NCI-H2196 (cell line): ENCODE results near the gene KLHDC8B.

Experiments
- DNase-seq: peaks from one replicate; lab custom pipeline; 2025; ENCODE audit not compliant: unreplicated experiment; lab: John Stamatoyannopoulos, UW

The KLHDC8B gene

DNA sequence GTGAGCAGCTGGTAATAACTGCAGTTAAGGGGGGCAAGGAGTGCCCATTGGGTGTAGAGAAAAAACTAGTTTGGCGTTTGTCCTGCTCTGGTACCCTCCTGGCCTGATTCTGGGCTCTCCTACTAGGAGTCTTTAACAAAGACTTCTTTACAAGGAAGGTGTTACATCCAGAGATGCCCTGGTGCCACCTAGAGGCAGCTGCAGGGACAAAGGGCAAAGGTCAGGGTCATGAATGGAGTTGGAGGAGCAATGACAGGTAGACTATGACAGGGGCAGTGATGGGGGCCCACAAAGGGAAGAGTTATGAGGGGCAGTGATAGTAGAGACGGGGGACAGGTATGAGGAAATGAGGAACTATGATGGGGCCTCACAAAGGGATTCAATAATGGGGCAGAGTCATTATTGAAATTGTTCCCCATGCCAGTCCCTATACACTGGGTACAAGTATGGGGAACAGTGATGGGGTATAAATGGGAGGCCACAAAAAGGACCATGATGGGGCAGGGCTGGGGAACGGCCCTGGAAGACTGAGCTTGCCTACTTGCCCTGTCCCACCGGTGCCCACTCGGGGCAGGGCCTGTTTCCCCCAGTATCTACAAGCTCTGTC is 13.2 kb upstream of the KLHDC8B start:
- peak; percentile 35 for DNase-seq

DNA sequence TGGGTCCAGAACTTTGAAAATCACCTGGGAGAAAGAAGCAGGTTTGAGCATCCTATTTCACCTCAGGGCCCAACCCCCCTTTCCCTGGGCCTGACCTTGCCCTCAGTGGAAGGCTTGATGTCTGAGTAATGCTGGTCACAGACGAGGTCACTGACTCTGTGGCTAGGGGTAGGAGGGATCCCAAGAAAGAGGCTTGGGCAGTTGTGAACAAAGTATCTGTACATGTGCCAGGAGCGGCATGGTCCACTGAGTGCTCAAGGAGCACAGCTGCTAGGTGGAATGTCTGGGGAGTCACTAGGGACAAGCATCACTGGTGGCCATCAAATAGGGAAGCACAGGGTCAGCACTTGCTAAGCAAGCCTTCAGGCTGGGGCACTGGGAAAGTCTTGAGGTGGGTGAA is 12.6 kb upstream of the KLHDC8B start:
- no peak for DNase-seq

DNA sequence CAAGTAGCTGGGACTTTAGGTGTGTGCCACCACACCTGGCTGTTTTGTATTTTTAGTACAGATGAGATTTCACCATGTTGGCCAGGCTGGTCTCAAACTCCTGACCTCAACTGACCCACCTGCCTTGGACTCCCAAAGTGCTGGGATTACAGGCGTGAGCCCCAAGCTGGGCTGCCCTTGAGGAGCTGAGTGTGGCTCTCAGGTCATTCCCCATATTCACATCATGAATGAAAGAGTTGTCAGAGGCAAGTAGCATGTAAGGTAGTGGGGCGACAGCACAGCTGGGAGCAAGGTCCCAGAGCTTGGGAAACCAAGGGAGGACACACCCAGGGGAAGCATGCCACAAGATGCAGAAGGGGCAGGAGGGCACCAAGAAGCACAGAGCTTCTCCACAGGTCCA is 10.2 kb upstream of the KLHDC8B start:
- no peak for DNase-seq

DNA sequence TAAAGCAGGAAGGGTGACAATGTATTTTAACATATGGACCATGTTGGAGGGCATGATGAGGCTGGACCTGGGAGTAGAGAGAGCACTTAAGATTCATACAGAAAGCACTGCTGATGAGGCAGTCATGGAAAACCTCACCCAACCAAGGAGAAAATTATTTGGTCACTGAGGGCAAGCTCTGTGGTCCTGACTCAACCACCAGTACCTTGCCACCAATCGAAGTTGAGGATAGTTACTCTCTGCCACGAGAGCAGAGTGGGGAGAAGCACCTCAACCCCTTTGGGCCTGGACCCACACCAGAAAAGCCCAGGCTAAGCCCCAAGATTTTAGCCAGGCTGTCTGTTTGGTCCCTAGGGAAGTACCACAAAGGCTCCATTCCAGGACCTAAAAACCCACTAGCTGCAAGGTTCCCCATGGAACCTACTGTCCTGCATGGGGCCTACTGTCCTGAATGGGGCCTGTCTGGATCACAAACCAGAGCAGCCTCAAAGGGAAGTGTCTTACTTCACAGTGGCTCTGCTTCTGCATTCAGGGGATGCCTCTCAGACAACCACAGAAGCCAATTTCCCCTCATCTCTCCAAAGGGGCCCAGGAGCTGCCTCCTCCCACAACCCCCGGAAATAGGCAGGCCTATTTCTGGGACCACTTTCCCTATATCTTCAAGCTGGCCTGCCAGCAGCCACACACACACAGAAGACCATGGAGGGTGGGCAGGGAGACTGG is 9.4 kb upstream of the KLHDC8B start:
- no peak for DNase-seq

DNA sequence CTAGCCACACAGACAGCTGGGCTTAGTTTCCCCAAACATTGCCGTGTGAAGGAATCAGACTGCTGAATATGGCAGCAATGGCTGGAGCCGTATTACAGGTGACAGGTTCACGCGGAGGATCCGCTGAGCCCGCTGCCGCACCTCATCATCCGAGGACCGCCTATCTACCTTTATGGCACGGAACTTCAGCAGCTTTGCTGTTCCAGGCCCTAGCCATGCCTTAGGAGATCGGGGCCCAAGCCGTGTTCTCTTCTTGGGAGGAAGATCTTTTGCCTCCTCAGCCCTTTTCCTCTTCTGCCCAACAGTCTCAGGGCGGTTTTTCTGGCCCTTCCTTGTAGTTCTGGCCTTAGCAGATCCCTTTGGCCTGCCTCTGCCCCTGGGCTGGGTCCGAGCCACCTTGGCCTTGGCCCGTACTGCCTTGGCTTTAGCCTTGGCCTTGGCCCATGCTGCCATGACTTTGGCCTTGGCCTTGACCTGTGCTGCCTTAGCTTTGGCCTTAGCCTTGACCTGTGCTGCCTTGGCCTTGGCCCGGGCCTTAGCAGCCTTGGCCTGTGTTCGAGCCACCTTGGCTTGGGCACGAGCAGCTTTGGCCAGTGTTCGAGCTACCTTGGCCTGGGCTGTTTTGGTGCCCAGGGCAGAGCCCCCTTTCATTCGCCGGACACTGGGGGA is 8.5 kb upstream of the KLHDC8B start:
- DNase-seq = no peak

DNA sequence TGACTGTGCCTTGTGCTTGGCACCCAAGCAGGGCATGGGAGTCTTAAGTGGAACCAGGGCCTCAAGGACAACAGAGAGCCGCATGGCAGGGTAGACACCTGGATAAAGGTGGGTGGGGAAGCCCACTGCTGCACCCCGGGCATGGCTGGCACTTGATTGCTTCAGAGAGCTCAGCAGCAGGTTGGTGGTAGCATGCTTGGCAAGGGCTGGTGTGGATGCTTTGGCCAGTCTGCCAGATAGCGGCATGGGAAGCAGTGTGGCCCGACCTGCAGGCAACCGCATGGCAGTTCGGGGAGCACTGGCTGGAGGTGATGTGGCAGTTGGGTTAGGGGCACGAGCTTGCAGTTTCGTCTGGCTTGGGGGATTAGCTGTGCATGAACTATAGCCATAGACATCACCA is 7.8 kb upstream of the KLHDC8B start:
- no peak for DNase-seq

DNA sequence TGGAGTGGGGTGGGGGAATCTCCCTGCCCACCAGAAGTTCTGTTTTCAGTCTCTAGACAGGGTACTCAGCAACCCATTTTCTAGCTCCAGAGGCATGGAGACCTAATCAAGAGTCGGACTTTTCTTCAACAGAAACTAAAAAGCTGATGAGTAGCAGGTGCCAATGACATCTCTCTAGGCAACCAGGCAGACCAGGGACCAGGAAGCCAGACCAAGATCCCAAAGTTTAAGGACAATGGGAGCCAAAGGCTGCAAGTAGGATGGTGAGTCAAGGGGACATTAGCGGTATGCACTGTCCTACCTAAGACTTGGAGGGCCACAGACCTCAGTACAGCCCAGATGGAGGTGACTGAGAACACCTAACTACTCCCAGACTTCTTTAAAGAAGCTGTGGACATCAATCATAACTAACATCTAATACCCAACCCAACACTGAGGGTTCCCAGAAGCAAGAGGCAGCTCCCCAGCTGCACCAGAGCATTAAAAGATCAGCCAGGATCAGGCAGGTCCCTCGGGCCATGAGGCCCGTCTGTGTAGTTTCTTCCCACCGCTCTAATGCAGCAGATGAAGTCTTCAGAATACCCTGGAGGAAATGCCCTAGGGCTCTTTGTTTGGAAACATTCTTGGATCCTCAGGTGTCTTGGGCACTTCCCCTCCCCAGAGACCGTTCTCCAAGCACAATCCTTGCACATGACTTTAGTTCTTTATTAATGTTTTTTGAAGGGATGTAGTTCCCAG is 6.2 kb upstream of the KLHDC8B start:
- no peak for DNase-seq

DNA sequence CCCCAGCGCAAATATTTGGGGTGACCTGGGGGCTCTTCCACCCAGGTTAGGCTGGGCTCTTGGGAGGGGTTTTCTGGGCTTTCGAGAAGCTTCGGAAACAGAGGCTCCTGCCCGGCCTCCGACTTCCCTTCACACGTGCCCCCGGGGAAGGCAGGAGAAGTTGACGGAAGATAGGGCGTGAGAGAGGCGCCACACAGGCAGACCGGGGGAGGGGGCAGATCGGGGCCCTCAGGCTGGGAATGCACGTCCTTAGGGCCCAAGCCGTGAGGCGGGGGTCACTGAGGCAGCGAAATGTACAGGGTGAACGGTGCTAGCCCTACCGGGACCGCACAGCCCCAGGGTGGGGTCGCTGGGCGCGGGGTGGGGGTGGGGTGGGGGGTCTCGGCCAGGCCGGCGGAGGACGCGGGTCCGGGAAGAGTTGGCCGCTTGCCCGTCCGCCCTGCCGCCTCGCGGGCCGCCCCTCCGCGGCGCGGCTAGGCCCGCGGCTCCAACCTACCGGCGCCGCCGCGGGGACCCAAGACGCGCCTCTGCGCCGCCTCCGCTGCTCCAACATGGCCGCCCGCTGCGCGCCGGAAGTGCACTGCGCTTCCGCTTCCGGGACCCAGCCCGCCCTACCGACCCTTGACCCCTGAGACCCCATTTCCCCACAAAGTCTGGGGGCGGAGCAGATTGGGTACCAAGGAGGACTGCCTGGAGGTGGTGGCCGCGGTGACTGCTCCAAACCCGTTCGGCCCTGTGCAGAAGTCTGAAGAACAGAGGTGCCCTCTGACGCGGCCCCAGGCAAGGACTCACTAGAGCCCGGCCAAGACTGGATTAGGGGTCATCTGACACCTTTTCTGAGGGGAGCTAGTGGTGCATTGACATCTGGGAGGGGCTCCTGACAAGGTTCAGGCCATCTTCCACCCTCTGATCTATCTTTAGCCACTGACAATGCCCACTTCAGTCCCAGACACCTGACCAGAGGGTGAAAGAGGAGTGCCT is 5.3 kb upstream of the KLHDC8B start, which contains the start of gene CCDC71:
Gene CCDC71 (minus strand): TSS at position 561 of the 981 bp plus-strand sequence. CDS start 2,123 bp downstream, outside the sequence.
- peak; percentile 31 for DNase-seq

DNA sequence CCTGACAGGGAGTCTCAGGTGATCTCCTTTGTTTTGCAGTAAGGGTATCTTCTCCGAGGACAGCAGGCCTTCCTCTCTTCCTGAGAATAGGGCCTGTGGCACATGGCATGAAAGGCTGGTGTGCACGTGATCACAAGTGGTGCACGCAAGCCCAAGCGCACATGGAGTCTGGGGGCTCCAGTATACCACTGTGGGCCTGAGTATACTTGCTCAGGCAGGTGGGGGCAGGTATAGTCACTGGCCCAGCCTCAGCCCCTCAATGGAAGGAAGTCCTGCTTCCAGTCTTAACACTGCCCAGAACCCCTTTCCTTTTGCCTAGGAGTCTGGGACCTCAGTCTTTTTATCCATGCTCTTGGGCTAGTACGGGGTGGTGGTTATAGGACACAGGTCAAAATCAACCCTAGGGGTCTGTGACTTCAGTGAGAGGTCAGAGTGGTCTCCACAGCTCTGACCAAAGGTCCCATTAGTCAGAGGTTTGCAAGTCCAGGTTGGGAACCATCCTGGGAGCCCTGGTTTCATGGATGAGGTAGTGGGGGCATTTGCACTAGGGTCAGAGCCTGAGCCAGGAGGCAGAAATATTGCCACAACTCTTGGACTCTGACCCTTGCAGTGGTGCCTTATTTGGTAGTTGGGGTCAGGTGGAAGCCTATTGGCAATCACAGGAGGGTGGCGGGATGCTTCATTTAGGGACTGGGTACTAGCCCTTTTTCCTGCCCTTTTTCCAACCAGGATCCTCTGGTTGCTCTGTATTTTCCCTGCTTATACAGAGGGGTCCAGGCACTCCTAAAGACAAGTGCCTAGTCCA is 4.4 kb upstream of the KLHDC8B start:
- DNase-seq = no peak

DNA sequence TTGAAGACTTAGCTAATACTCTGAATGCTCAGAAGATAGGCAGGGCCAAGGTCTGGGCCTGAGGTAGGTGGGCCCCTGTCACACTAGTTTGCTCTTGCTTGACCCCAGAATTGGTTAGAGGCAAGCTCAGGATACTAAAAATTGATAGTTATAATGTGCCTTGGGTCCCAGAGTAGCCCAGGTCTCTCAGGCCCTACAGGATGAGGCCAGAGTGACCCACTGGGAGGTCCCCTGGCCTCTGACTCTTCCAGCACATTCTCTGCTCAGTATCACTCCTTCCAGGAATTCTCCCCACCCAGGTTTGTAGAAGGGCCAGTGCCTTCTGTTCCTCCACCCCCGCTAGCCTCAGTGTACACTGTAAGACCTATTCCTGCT is 667 bp upstream of the KLHDC8B start:
- no peak for DNase-seq

DNA sequence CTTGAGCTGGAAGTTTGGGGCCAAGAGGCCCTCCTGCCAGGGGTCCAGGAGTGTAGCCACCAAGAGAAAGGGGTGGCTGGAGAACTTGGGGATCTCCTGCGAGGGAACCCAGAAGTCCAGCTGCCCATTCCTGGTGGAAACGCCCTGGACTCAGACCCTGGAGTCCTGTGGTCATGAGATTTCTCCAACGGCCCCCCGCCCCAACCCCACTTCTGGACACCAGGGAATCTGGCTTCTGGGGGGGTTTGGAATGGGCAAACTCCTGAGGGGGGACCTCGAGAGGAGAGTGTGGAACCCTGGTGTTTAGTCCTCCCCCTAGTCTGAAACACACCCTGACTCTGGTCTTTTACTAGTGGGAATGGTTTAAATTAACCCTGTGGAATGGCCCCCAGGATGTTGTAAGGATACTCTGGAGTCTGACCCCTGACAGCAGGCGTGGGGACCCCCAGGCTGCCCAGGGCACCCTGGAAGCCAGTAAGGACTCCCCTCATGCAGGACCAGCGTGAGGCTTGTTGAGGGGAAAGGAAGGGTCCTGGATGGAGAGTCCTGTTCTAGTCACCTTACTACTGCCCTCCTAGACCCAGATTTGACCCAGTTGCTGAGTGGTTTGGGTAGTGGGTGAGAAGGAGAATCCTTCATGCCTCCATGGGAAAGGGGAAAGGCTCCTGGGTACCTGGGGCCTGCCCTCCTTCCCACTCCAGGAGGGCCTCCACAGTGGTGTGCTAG is 540 bp downstream of the KLHDC8B start:
- DNase-seq = no peak

DNA sequence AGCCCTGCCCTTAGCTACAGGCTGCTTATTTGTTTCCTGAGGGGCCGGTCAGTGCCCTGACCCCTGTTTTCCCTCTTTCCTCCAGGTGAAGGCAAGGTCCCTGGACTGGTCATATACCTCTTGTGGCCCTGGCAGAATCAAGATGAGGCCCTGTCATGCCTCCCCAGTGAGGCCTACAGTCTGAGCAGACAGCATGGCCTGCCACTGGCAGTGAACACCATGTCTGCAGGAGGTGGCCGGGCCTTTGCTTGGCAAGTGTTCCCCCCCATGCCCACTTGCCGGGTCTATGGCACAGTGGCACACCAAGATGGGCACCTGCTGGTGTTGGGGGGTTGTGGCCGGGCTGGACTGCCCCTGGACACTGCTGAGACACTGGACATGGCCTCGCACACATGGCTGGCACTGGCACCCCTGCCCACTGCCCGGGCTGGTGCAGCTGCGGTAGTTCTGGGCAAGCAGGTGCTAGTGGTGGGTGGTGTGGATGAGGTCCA is 1.2 kb downstream of the KLHDC8B start:
- no peak for DNase-seq

DNA sequence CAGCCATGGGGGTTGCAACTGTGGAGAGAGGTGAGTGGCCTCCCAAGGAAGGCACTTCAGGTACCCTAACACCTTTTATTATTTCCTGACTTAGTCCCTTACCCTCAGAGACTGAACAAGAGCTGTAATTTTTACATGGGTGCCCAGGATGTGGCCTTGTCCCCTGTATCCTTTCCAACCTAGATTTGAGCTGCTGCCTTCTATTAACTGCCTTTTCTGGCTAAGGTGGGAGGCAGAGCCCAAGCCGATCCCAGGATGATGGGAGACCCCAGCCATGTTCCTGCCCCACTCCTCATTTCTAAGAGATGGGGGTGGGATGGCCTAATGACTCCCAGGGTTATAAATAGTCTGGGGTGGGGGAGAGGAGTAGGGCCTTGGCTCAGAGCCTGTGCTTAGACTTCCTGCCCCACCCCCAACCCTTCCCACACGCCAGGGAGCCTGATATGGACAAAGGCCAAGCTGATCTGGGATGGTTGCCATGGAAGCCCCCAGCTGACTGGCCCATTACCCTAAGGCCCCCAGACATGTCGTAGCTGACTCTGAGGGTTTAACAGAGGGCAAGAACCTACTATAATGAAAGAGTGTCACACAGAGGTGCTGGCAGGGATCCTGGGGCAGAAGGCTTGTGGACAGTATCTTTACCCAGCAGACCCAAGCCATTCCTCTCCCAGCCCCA is 1.9 kb downstream of the KLHDC8B start:
- peak; percentile 16 for DNase-seq

DNA sequence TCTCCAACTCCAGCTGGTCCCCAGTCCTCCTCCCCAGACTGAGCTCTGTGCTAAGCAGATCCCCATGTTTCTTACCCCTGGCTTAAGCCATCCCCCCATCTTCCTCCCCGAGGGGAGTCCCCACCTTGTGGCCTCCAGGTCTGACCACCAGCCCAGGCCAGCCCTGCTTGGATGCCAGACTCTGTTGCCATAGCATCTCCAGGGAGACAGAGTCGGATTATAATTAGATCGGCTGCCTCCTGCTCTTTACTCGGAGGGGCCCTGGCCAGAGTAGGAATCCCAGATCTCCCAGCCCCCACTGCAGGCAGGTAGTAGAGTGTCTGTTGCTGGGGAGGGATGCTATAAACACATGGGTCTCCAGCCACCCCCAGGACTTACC is 2.4 kb downstream of the KLHDC8B start:
- DNase-seq = no peak

DNA sequence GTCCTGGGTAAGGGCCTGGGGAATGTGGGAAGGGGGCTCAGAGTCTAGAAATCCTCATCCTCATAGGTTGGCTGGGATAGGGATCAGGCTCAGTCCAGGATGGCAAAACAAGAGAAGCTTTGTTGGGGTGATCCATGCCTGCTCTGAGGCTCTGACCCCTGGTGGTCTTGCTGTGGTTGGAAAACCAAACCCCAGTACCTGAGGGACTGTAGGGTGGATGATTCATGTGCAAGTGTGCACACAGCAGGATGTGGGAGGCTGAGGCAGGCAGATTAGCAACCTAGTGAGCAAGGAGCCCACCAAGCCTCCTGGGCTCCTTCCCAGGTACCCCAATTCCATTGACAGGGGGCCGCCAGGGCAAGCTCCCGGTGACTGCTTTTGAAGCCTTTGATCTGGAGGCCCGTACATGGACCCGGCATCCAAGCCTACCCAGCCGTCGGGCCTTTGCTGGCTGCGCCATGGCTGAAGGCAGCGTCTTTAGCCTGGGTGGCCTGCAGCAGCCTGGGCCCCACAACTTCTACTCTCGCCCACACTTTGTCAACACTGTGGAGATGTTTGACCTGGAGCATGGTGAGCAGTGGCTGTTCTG is 3.1 kb downstream of the KLHDC8B start:
- DNase-seq = no peak

DNA sequence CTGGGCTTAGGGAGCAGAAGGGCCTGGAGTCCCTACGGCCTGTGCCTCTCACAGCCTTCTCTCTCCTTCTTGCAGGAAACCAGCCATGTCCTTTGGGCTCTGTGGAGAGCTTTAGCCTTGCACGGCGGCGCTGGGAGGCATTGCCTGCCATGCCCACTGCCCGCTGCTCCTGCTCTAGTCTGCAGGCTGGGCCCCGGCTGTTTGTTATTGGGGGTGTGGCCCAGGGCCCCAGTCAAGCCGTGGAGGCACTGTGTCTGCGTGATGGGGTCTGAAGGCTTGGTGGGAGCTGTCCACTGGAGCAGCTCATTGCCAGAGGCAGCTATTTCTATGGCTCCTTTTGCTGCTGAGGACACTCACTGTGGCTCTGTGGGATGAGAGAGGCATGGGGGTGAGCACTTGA is 4.1 kb downstream of the KLHDC8B start:
- DNase-seq = no peak

DNA sequence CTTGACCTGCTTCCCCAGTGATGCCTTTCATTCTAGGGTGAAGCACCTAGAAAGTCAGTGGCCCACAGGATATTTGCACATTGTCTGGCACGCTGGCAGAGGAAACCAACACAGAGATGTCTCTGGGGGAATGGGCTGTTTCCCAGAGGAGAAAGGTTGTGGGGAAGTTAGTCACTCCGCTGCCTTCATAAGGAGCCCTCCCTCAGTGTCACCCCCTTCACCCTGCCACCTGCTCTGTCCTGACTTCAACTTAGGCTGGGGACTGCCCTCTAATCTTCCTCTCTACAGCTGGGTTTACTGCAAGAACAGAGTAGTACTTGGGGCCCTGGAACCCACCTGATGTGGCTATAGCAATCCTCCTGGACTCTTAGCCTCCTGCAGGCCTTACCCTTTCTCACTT is 5.7 kb downstream of the KLHDC8B start:
- DNase-seq = no peak

DNA sequence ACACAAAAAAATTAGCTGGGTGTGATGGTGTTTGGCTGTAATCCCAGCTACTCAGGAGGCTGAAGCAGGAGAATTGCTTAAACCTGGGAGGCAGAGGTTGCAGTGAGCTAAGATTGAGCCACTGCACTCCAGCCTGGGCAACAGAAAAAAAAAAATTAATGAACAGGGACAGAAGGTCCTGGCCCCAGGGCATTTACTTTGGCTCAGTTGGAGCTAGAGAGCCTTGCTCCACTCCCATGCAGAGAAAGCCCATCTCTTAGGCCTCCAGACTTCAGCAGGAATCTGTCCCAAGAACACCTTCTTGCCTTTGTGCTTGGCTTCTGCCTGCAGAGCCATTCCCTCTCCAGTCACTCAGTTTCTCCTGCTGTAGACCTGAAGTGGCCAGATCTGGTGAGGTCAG is 8.7 kb downstream of the KLHDC8B start:
- no peak for DNase-seq
